ENCODE measurements around the gene ARHGEF10L.
A peak's percentile ranks its signal among the peaks of the same experiment; 100 is the strongest.

The ARHGEF10L gene

DNA sequence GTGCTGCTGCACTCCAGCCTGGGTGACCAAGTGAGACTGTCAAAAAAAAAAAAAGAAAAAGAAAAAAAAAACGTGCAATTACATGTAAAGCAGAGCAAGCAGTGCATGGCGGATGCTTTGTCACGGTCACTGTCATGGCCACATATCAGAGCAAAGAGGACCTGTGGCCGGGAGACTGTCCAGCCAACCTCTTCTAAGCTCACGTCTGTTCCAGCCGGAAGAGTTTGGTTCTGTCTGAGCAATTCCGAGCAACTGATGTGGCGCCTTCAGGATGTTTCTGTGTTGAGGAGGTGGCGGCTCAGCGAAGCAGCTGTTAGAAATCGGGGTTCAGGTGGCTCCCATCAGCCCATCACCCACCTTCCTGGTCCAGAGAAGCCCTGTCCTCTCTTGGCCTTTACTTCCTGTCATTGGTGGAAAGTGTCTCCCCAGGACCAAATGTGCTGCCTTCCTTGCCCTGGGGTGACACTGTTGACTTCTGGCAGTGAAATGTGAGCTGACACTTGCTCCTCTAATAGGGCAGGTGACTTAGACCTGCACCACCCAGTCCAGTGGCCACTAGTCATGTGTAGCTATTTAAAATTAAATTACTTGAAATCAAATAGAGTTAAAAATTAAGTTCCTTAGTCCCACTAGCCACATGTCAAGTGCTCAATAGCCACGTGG, 59.9 kb downstream of the ARHGEF10L start:
- Histone ChIP-seq H3K27ac (ENCODE audit: low read depth in 2 of 2, low read length in 2 of 2) (peak overlapping the region; percentile 58 to 76), H3K36me3 (ENCODE audit: control insufficient read depth in 2 of 2, insufficient read depth in 2 of 2, low read length in 2 of 2) (peaks cover 5 to 13% of the 10 kb centered on the region in 2 donors), H3K4me1 (ENCODE audit: control insufficient read depth in 2 of 2, insufficient read depth in 2 of 2, low read length in 2 of 2) (peaks cover 42 to 67% of the 10 kb centered on the region in 2 donors)

GRCh38 chr1:17599954-17600300, 60.4 kb downstream of the ARHGEF10L start:
- no peaks in the 10 kb centered on the region for H3K9me3 ChIP-seq (ENCODE audit: control insufficient read depth in 2 of 2, low read length in 2 of 2)
- no peaks in the 10 kb centered on the region for H3K27me3 ChIP-seq (ENCODE audit: control insufficient read depth in 2 of 2, insufficient read depth in 2 of 2, low read length in 2 of 2)
- peak overlapping the region; percentile 42 to 50 for H3K9ac ChIP-seq (ENCODE audit: low read depth in 1 of 2, low read length in 2 of 2)
- H3K27ac ChIP-seq (ENCODE audit: low read depth in 2 of 2, low read length in 2 of 2) = peak overlapping the region; percentile 58 to 76
- peaks cover 10 to 17% of the 10 kb centered on the region in 2 donors for H3K36me3 ChIP-seq (ENCODE audit: control insufficient read depth in 2 of 2, insufficient read depth in 2 of 2, low read length in 2 of 2)
- no peak overlapping the region for H3K4me3 ChIP-seq (ENCODE audit: low read length in 2 of 2)
- peaks cover 39 to 64% of the 10 kb centered on the region in 2 donors for H3K4me1 ChIP-seq (ENCODE audit: control insufficient read depth in 2 of 2, insufficient read depth in 2 of 2, low read length in 2 of 2)

More for the DNA sequence above, 59.9 kb downstream of the ARHGEF10L start:
- Histone ChIP-seq H3K27me3 (ENCODE audit: control insufficient read depth in 2 of 2, insufficient read depth in 2 of 2, low read length in 2 of 2) (no peaks in the 10 kb centered on the region), H3K9ac (ENCODE audit: low read depth in 1 of 2, low read length in 2 of 2) (peak overlapping the region in 1 of 2 donors; percentile 50), H3K4me3 (ENCODE audit: low read length in 2 of 2) (no peak overlapping the region), H3K9me3 (ENCODE audit: control insufficient read depth in 2 of 2, low read length in 2 of 2) (no peaks in the 10 kb centered on the region)

DNA sequence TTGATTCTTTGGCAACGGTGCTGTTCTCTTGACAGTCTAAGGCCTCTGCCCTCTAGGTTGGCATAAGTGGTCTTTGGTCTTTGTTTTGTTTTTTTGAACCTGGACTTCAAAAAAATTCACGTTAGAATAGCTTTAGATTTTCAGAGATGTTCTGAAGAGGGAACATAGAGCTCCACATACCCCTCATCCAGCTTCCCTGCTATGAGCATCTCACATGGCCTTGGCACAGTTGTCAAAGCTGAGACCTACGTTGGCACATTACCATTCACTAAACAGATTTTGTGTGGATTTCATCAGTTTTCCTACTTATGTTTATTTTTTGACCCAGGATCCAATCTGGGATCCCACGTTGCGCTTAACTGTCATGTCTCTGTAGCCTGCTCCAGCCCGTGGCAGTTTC, 60.8 kb downstream of the ARHGEF10L start:
- Histone ChIP-seq H3K9ac (ENCODE audit: low read depth in 1 of 2, low read length in 2 of 2) (peak overlapping the region; percentile 42 to 50), H3K9me3 (ENCODE audit: control insufficient read depth in 2 of 2, low read length in 2 of 2) (no peaks in the 10 kb centered on the region), H3K36me3 (ENCODE audit: control insufficient read depth in 2 of 2, insufficient read depth in 2 of 2, low read length in 2 of 2) (peaks cover 13 to 21% of the 10 kb centered on the region in 2 donors), H3K4me3 (ENCODE audit: low read length in 2 of 2) (no peak overlapping the region), H3K27ac (ENCODE audit: low read depth in 2 of 2, low read length in 2 of 2) (peak overlapping the region; percentile 58 to 76), H3K4me1 (ENCODE audit: control insufficient read depth in 2 of 2, insufficient read depth in 2 of 2, low read length in 2 of 2) (peaks cover 36 to 61% of the 10 kb centered on the region in 2 donors), H3K27me3 (ENCODE audit: control insufficient read depth in 2 of 2, insufficient read depth in 2 of 2, low read length in 2 of 2) (no peaks in the 10 kb centered on the region)

GRCh38 chr1:17601643-17602382, 62.3 kb downstream of the ARHGEF10L start:
- no peak overlapping the region for H3K4me3 ChIP-seq (ENCODE audit: low read length in 2 of 2)
- no peaks in the 10 kb centered on the region for H3K9me3 ChIP-seq (ENCODE audit: control insufficient read depth in 2 of 2, low read length in 2 of 2)
- H3K4me1 ChIP-seq (ENCODE audit: control insufficient read depth in 2 of 2, insufficient read depth in 2 of 2, low read length in 2 of 2) = peaks cover 24 to 47% of the 10 kb centered on the region in 2 donors
- peak overlapping the region; percentile 23 to 26 for H3K27ac ChIP-seq (ENCODE audit: low read depth in 2 of 2, low read length in 2 of 2)
- peaks cover 13 to 30% of the 10 kb centered on the region in 2 donors for H3K36me3 ChIP-seq (ENCODE audit: control insufficient read depth in 2 of 2, insufficient read depth in 2 of 2, low read length in 2 of 2)
- H3K27me3 ChIP-seq (ENCODE audit: control insufficient read depth in 2 of 2, insufficient read depth in 2 of 2, low read length in 2 of 2) = no peaks in the 10 kb centered on the region
- H3K9ac ChIP-seq (ENCODE audit: low read depth in 1 of 2, low read length in 2 of 2) = peak overlapping the region in 1 of 2 donors; percentile 52

DNA sequence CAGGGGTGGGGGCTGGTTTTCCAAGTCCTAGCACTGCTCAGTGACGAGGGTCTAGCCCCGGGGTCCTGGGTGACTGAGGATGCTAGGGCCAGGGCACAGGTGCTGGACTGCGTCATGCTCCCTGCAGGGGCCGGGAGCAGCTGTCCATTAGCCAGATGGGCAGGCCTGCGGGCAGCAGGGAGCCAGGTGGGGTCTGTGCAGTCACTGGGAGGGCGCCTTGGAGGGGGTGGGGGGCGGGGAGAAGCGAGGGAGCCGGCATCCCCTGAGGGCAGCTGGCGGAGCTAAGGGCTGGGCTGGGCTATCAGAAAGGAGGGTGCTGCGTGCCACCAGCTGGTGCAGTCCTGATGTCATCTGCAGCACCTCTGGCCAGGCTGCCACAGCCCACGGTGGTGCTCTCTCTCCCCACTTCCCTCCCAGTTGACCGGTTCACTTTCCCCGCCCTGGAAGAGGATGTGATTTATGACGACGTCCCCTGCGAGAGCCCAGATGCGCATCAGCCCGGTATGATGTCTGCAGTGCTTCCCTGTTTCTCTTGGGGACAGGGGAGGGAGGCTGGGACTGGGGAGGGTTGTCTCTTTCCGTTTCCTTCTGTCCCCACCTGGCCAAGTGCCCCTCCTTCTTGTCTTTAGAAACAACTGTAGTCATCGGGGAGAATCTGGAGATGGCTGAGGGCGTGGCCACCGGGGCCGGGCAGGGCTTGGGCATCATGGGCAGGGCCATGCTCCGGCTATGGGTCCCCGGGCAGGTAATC, 63.8 kb downstream of the ARHGEF10L start:
- Histone ChIP-seq H3K36me3 (ENCODE audit: control insufficient read depth in 2 of 2, insufficient read depth in 2 of 2, low read length in 2 of 2) (peaks cover 22 to 40% of the 10 kb centered on the region in 2 donors), H3K4me3 (ENCODE audit: low read length in 2 of 2) (no peak overlapping the region), H3K9ac (ENCODE audit: low read depth in 1 of 2, low read length in 2 of 2) (peak overlapping the region; percentile 14 to 52), H3K4me1 (ENCODE audit: control insufficient read depth in 2 of 2, insufficient read depth in 2 of 2, low read length in 2 of 2) (peaks cover 21 to 35% of the 10 kb centered on the region in 2 donors), H3K9me3 (ENCODE audit: control insufficient read depth in 2 of 2, low read length in 2 of 2) (no peaks in the 10 kb centered on the region), H3K27me3 (ENCODE audit: control insufficient read depth in 2 of 2, insufficient read depth in 2 of 2, low read length in 2 of 2) (no peaks in the 10 kb centered on the region), H3K27ac (ENCODE audit: low read depth in 2 of 2, low read length in 2 of 2) (peak overlapping the region; percentile 32 to 37)

DNA sequence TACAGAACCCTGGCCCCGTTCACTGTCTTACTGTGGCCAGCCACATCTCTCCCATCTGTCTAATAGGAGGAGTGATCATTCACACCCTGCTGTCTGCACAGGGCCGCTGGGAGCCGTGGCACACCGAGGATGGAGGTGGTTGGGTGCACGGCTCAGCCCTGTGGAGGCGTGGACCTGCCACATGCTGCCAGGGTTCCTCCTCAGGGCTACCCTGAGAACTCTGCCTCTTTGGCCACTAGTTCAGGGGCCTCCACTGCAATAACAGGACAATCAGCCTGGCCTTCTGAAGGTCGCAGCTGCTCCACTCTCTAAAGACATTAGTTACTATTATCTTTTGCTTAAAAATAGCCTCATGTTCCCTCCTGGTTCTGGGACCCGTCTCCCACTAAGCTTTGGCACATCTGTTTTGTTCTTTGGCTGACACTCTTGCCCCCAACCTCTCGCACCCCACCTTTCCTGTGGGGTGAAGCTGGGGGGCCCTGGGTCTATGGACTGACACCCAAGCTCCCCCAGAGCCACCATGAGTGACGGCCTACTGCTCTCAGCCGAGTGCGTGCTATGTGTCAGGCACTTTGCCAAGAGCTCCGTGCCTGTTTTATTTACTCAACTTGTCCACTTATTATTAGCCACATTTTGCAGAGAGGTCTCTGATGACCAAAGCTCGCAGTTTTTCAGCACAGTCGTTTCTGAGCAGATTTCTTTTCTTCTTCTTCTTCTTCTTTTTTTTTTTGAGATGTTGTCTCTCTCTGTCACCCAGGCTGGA, 66.3 kb downstream of the ARHGEF10L start:
- H3K36me3 ChIP-seq (ENCODE audit: control insufficient read depth in 2 of 2, insufficient read depth in 2 of 2, low read length in 2 of 2) = peaks cover 32 to 58% of the 10 kb centered on the region in 2 donors
- H3K9ac ChIP-seq (ENCODE audit: low read depth in 1 of 2, low read length in 2 of 2) = no peak overlapping the region
- H3K27me3 ChIP-seq (ENCODE audit: control insufficient read depth in 2 of 2, insufficient read depth in 2 of 2, low read length in 2 of 2) = no peaks in the 10 kb centered on the region
- no peak overlapping the region for H3K4me3 ChIP-seq (ENCODE audit: low read length in 2 of 2)
- no peaks in the 10 kb centered on the region for H3K9me3 ChIP-seq (ENCODE audit: control insufficient read depth in 2 of 2, low read length in 2 of 2)
- H3K4me1 ChIP-seq (ENCODE audit: control insufficient read depth in 2 of 2, insufficient read depth in 2 of 2, low read length in 2 of 2) = peaks cover 7 to 16% of the 10 kb centered on the region in 2 donors
- peak overlapping the region in 1 of 2 donors; percentile 1 for H3K27ac ChIP-seq (ENCODE audit: low read depth in 2 of 2, low read length in 2 of 2)

GRCh38 chr1:17606826-17607440, 67.4 kb downstream of the ARHGEF10L start:
- H3K27ac ChIP-seq (ENCODE audit: low read depth in 2 of 2, low read length in 2 of 2) = peak overlapping the region in 1 of 2 donors; percentile 4
- H3K4me1 ChIP-seq (ENCODE audit: control insufficient read depth in 2 of 2, insufficient read depth in 2 of 2, low read length in 2 of 2) = peaks cover 7 to 11% of the 10 kb centered on the region in 2 donors
- H3K9me3 ChIP-seq (ENCODE audit: control insufficient read depth in 2 of 2, low read length in 2 of 2) = no peaks in the 10 kb centered on the region
- H3K36me3 ChIP-seq (ENCODE audit: control insufficient read depth in 2 of 2, insufficient read depth in 2 of 2, low read length in 2 of 2) = peaks cover 41 to 65% of the 10 kb centered on the region in 2 donors
- no peak overlapping the region for H3K4me3 ChIP-seq (ENCODE audit: low read length in 2 of 2)
- H3K9ac ChIP-seq (ENCODE audit: low read depth in 1 of 2, low read length in 2 of 2) = no peak overlapping the region
- H3K27me3 ChIP-seq (ENCODE audit: control insufficient read depth in 2 of 2, insufficient read depth in 2 of 2, low read length in 2 of 2) = no peaks in the 10 kb centered on the region

DNA sequence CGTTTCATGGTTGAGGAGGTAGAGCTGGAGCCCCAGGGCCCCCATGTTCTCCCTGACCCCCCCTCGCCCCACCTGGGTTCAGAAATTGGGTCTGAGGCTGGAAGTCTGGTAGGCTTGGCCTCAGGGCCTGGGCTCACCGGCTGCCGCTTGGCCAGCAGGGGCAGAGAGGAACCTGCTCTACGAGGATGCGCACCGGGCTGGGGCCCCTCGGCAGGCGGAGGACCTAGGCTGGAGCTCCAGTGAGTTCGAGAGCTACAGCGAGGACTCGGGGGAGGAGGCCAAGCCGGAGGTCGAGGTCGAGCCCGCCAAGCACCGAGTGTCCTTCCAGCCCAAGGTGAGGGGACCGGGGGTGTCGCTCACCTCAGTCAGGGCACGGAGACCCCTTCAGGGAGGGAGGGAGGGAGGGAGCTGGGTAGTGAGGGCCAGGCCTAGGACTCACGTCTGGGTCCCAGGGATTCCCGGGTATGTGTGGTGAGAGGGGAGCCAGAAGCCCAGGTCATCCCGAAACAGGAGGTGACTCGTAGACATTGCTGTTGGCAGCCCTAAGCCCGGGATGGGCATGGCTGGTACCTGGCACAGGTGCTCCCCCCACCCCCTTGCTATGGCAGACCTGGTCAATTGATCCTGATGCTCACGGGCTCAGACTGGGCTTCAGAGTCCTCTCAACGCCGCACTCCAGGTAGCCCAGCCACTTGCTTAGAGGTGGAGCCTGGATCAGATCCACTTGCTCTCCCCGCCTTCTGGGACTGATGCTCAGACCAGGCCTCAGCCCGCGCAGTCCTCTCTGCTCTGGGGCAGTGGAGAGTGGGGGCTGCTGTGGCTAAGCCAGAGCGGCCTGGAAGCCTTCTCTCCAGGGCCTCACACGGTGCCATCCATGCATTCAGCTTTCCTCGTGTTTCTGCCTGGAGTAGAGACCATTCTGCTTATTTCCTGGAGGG, 68.4 kb downstream of the ARHGEF10L start:
- H3K36me3 ChIP-seq (ENCODE audit: control insufficient read depth in 2 of 2, insufficient read depth in 2 of 2, low read length in 2 of 2) = peaks cover 47 to 75% of the 10 kb centered on the region in 2 donors
- H3K4me3 ChIP-seq (ENCODE audit: low read length in 2 of 2) = no peak overlapping the region
- peaks cover under 1% of the 10 kb centered on the region in 2 donors for H3K4me1 ChIP-seq (ENCODE audit: control insufficient read depth in 2 of 2, insufficient read depth in 2 of 2, low read length in 2 of 2)
- no peaks in the 10 kb centered on the region for H3K27me3 ChIP-seq (ENCODE audit: control insufficient read depth in 2 of 2, insufficient read depth in 2 of 2, low read length in 2 of 2)
- no peak overlapping the region for H3K27ac ChIP-seq (ENCODE audit: low read depth in 2 of 2, low read length in 2 of 2)
- H3K9ac ChIP-seq (ENCODE audit: low read depth in 1 of 2, low read length in 2 of 2) = no peak overlapping the region
- no peaks in the 10 kb centered on the region for H3K9me3 ChIP-seq (ENCODE audit: control insufficient read depth in 2 of 2, low read length in 2 of 2)

All from mucosa of rectum (tissue), 2 donors.